CD4-positive, alpha-beta T cell treated with Interleukin-4 for 1 hour (primary cell): ENCODE data around the gene DUSP3.

ENCODE experiments used
- DNase-seq, 2 donors: peaks; one replicate each; pipeline ENCODE4 v3.0.0-alpha.2; 2020 to 2022

Gene DUSP3

DNA sequence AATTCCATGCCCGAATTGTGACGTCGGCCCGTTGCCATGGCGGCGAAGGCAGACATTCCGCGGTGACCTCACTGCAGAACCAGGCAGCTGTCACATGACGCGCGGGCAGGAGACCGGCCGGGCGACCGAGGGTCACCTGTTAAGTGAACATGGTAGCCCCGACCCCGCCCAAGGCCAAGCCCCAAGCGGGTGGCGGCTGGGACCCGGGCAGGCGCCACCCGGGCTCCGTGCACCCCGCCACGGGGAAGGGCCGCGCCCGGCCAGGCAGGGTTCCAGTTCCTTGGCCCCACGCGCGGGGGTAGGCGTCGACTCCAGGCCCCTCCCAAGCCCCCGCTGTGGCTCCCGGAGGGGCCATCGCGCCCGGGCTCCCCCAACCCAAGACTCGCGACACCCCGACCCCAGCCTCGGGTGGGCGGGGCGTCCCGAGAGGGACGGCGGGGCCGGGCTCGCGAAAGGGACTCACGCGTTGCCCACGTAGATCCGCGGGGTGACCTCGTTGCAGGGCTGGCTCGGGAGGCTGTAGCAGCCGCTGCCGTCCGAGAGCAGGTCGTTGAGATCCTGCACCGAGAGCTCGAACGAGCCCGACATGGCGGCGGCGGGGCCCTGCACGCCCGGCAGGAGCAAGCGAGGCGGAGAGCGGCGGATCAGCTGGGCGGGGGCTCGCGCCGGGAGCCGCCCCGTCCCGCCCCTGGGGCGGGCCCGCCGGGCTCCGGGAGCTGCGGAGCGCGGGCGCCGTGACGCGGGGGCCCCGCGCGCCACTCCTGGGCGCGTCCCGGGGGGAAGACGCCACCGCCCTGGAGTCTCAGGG, at the start of gene DUSP3:
DUSP3 (minus strand) TSS at position 641 of the 808 bp plus-strand sequence; CDS start at position 588, 53 bp downstream.
- peak; percentile 74 to 80 for DNase-seq

DNA sequence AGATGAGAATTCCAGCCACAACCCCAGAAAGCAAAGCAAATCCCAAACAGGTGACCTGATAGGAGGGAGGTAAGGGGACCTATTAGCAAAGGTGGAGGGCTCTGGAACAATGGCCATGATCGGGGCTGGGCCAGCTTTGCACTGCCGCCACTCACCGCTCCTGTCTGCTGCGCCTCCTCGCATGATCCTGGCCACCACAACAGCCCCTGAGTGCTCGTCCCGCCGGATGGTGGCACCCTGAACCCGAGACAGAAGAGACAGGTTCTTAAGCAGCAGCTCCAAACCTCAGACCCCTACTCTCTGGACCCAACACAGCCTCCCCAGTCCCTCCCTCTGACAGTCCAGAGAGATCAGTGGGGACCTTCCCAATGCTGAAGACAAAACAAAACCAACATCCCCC, 48.8 kb upstream of the DUSP3 start:
- DNase-seq: no peak

DNA sequence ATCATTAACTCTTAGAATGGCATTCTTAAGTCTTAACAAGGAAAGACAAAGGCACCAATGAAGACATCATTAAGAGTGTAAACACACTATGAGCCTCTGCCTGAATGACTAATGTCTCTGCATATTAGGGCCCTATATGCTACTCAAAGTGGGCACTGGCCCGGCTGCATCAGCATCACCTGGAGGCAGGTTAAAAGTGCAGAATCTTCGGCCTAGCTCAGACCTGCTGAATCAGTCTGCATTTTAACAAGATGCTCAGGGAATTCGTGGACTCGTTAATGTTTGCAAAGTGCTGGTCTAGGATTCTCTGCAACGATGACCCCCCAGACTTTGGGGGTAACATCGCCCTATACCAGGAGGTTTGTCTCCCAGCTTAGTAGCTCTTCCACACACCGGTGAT, 47.4 kb upstream of the DUSP3 start:
- no peak for DNase-seq

GRCh38 chr17:43825567-43825966, 46.8 kb upstream of the DUSP3 start:
- DNase-seq: no peak

- no peak for DNase-seq
Measured at GRCh38 chr17:43823350-43824084, 44.7 kb upstream of the DUSP3 start.

DNA sequence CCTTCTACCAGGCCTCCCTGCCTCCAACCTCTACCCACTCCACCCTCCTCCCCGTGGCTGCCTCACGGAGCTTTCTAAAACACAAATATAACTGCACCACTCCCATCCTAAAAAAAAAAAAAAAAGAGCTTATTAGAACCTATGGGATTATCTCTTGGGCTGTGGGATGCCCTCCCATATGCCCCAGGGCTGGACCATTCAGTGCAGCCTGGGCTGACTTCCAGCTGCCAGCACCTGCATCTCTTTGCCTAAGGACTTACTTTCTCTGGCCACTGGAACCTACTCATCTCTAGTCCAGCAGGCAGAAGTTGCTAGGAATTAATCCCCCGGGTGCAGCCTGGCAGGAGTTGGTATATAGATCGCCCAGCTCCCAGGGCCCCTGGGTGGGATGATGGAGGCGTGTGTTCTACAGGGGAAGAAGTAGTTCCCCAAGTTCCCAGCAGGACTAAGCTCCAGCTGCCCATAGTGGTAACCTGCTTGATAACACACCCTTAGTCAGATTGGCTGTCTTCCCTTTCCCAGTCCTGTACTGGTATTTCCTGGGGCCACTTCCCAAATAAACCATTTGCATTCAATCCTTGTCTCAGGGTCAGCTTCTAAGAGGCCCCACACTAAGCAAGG, 43.9 kb upstream of the DUSP3 start:
- no peak for DNase-seq

DNA sequence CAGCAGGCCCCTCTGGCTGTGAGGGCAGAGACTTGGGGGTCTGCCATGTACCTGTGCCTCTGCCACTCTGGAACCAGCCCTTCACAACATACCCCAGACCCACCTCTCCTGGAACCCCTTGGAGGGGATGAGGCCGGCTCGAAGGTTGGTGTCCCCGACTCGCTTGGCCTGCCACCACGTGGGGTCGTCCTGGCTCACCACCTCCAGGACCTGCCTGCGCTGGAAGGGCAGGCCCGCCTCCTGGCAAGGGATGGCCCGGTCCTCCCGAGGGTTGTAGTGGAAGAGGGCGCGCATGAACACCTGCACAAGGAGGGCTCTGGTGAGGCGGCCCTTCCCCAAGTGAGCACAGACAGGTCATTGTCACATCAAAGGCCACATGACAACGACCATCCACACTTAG, 42.0 kb upstream of the DUSP3 start:
- no peak for DNase-seq

DNA sequence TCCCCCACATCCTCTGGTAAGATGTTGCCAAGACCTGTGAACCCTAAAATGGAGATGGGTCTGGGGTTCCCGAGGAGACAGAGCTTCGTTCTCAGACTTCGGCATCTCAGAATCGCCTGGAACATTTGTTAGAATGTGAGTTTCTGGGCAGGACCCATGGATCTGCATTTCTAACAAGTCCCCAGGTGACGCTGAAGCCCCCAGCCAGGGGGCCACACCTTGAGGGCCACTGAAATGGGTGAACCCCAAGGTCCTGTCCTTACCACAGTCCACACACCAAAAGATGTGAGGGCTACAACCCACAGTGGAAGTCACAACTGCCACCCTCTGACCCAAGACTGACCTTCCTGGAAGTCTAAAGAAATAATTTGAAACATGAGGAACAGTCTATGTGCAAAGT, 40.2 kb upstream of the DUSP3 start:
- DNase-seq: no peak

DNA sequence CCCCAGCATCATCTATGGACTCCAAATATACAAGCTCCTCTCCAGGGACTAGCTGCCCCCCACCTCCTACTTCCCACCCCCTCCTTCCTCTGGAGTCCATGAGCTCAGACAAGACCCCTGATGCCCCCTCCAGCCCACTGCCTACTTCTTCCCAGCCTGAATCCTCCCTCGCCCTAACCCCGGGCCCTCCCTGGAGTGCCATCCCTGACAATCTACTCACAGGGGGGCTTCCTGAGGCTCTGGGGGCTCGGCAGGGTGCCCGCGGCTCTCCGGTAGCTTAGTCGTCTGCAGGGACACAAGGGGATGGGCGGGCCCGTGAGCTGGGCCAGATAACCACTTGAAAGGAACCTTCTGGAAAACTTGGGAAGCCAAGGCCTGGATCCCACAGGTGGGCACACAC, 39.0 kb upstream of the DUSP3 start:
- no peak for DNase-seq

DNA sequence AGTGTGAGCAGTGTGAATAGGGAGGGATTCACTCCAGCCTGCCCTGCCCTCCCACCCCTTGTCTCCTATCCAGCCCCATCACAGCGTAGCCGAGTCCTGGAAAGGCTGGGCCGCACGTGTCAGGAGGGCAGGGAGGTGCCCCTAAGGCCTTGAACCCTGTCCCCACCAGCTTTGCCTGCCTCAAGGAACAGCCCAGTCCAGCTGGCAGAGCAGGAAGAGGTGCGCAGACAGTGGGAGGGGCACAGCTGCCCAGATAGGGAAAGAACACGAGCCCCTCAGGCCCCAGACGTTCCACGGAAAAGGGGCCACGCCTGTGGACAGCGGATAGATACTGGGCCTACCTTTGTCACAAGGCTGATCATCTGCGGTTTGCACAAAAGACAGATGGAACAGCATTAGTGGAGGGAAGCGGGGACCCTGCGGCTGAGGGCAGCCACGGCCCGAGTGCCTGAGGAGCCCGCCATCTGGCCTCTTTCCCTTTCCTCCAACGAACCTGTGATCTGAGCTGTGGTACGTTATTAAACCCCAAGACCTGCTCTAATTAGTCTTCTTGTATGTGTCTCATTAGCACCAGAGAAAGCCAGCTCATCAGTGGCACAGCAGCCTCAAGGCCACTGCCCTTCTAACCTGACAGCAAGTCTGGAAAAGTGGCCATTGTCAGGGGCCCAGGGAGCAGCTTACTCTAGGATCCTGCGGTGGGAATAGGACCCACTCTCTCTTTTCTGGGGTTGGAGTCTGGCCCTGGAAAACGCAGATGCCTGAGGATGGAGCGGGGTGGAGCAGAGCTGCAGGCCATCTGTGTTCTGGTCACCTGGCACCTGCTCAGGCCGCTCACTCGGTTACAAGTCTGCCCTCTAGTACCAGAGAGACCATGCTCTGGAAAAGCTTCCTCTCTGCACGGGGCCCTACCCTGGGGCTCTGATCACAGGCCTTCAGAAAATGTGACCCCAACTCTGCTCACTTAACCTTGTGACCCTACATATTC, 37.9 kb upstream of the DUSP3 start:
- no peak for DNase-seq

DNA sequence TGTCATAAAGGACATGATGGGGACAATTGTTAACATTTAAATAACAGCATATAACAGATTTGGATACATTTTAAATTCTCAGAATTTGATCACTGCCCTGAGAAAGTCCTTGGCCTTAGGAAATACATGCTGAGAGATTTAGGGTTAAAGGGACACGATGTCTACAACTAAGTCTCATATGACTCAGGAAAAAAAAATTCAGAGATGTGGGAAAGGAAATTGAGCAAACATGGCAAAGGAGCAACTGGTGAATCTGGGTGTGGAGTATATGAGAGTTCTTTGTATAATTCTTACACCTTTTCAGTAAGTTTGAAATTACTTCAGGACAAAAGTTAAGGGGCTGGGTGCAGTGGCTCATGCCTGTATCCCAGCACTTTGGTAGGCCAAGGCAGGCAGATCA, 35.9 kb upstream of the DUSP3 start:
- no peak for DNase-seq

- no peak for DNase-seq
Measured at GRCh38 chr17:43814026-43814425, 35.2 kb upstream of the DUSP3 start.

DNA sequence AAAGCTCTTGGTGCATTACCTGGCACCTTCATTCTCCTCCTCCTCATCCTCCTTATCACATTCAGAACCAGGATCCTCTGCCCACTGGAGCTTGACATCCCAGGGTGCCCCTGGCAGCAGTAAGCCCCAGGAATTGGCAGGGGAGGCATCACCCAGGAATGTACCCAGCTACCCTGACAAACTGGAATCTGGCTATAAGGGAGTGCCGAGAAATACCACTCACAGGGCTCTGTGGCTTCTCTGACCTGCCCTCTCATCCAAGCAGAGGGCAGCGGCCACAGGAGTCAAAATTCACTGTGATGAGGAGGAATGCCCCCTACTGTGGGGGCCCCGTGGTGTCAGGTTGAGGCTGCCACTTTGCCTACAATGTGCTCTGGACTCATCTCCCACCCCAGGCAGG, 34.6 kb upstream of the DUSP3 start:
- DNase-seq: no peak

GRCh38 chr17:43812396-43813265, 33.9 kb upstream of the DUSP3 start:
- DNase-seq: no peak

GRCh38 chr17:43810823-43811222, 32.0 kb upstream of the DUSP3 start:
- DNase-seq: no peak

GRCh38 chr17:43810226-43810715, 31.5 kb upstream of the DUSP3 start:
- no peak for DNase-seq

GRCh38 chr17:43809121-43809520, 30.3 kb upstream of the DUSP3 start:
- no peak for DNase-seq

- no peak for DNase-seq
Measured at GRCh38 chr17:43808076-43808475, 29.3 kb upstream of the DUSP3 start.

DNA sequence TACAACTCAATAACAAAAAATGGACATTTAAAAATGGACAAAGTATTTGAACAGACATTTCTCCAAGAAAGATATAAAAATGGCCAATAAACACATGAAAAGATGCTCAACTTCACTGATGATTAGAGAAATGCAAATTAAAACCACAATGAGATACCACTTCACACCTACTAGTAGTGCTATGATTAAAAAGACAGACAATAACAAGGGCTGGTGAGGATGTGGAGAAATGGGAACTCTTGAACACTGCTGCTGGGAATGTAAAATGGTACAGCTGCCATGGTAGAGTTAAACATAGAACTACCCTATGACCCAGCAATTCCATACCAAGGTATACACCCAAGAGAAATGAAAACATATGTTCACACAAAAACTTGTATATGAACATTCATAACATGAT, 26.3 kb upstream of the DUSP3 start:
- DNase-seq: no peak

- DNase-seq: no peak
Measured at GRCh38 chr17:43803758-43804157, 25.0 kb upstream of the DUSP3 start.

DNA sequence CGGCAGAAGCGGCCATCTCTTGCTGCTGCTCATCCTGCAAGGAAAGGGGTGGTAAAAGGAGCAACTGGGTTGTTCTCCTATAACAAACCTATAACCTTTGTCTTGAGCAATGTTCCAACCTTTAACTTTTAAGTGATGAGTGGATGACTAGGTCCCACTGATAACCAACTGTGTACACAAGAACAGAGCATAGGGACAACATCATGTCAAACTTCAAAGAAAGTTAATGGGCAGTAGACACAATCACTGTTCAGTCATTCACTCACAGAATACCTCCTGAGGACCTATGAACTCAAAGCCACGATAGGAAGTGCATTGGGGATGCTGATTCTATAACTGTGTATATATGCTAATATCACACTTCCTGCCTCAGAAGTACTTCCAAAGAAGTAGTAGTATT, 23.1 kb upstream of the DUSP3 start:
- DNase-seq: no peak

DNA sequence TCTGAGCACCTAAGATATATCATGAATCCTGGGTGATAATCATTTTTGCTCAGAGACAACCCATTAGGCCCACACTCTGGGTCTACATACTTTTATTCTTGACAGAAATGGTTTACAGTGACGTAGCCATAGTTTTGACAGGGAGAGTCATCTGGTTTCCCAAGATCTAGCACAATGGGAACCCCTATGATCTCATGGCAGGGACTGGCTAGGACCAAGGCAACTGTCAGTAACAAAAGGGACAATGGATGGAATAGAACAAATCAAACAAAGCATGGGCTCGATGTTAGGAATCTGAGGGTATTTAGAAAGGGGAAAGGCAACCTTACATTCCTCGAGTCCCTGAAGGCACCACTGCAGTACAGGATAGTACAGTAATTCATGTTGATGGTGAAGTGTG, 22.0 kb upstream of the DUSP3 start:
- no peak for DNase-seq
